ENCODE results near the gene SNAI1. TPM values are rescaled to one million over a fixed set of nuclear protein-coding genes. Genes with fewer than 3 reads are reported as not detected.
A peak's percentile ranks its signal among the peaks of the same experiment; 100 is the strongest.
"Not testable (repeated sequence)": the region's sequence is repeated elsewhere in the genome, so short reads cannot be mapped to it uniquely, and the experiment has no call there.

SNAI1 gene
- total RNA-seq, 3 donors from 2014 or later: 0.78 to 4.5 (median 0.96) TPM

DNA sequence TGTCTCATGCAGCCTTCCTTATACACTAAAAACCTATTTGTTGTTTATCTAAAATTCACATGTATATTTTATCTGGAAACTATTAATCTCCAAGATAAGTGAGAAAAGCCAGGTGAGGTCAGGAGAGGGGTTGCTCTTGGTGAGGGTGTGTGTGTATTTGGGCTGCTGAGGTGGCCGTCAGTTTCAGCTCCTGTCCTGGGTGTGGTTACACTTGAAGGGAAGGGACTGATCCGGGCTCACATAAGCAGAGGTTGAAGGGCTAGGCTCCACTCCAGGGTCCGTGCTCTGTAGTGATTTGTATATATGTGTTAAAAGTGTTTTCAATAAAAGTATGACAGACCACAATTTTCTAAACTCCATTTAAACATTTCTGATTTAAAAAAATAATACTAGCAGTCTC is 13.5 kb upstream of the SNAI1 start:
- DNase-seq: no peak
- H3K36me3 ChIP-seq (ENCODE audit: low read depth): no peaks in the 10 kb centered on the region
- intact Hi-C loops (cut with DNase I, micrococcal nuclease): no loop called here
- no peak for TF ChIP-seq CTCF (IDR thresholded peaks at IDR 0.05)
- H3K4me1 ChIP-seq (ENCODE audit: low read depth): peaks cover 15% of the 10 kb centered on the region
- ATAC-seq: peak; percentile 69
- no peak overlapping the region for H3K4me3 ChIP-seq
- H3K9me3 ChIP-seq: no peaks in the 10 kb centered on the region

- Histone ChIP-seq H3K9me3 (no peaks in the 10 kb centered on the region), H3K36me3 (ENCODE audit: low read depth) (no peaks in the 10 kb centered on the region), H3K4me1 (ENCODE audit: low read depth) (peaks cover 15% of the 10 kb centered on the region), H3K4me3 (no peak overlapping the region)
- intact Hi-C loops (cut with DNase I, micrococcal nuclease): no loop called here
- no peak for DNase-seq
- TF ChIP-seq CTCF (IDR thresholded peaks at IDR 0.05): no peak
- ATAC-seq: peak; percentile 61
Measured at GRCh38 chr20:49969946-49970345, 12.8 kb upstream of the SNAI1 start.

GRCh38 chr20:49970498-49970897 is 12.3 kb upstream of the SNAI1 start:
- intact Hi-C loops (cut with DNase I, micrococcal nuclease): no loop called here
- no peak for TF ChIP-seq CTCF (IDR thresholded peaks at IDR 0.05)

GRCh38 chr20:49973981-49974380 is 8.8 kb upstream of the SNAI1 start:
- Histone ChIP-seq H3K4me1 (ENCODE audit: low read depth) (peaks cover 12% of the 10 kb centered on the region), H3K9me3 (no peaks in the 10 kb centered on the region), H3K36me3 (ENCODE audit: low read depth) (no peaks in the 10 kb centered on the region), H3K4me3 (no peak overlapping the region)
- intact Hi-C loops (cut with DNase I, micrococcal nuclease): no loop called here
- no peak for TF ChIP-seq CTCF (IDR thresholded peaks at IDR 0.05)
- DNase-seq: no peak
- ATAC-seq: no peak

More at GRCh38 chr20:49970498-49970897, 12.3 kb upstream of the SNAI1 start:
- Histone ChIP-seq H3K4me3 (no peak overlapping the region), H3K36me3 (ENCODE audit: low read depth) (no peaks in the 10 kb centered on the region), H3K9me3 (no peaks in the 10 kb centered on the region), H3K4me1 (ENCODE audit: low read depth) (peaks cover 15% of the 10 kb centered on the region)
- ATAC-seq (no peak), DNase-seq (no peak)

DNA sequence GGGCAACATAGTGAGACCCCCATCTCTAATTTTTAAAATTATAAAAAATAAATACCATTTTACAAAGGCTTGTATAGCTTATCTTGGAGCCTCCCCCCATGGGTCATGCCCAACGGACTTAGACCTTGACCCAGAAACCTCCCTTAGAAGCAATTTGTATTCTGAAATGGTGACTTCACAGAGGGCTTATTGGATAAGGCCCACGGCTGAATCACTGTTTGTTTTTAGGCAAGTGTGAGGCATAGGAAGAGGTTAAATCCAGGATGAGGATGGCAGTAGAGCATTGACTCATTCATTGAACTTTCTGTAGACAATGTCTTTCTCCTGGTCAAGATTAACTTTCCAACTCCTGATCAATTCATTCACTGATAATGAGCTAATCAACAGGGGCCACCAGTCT is 6.2 kb upstream of the SNAI1 start:
- Histone ChIP-seq H3K4me1 (ENCODE audit: low read depth) (peaks cover 7% of the 10 kb centered on the region), H3K4me3 (no peak overlapping the region), H3K9me3 (no peaks in the 10 kb centered on the region), H3K36me3 (ENCODE audit: low read depth) (no peaks in the 10 kb centered on the region)
- intact Hi-C loops (cut with DNase I, micrococcal nuclease): loop anchor here in 1 of 2 donors (5.0 kb wide), 1 partner anchor 201 kb away; no protein-coding TSS in a partner anchor
- no peak for TF ChIP-seq CTCF (IDR thresholded peaks at IDR 0.05)
- ATAC-seq (peak; percentile 33), DNase-seq (no peak)

DNA sequence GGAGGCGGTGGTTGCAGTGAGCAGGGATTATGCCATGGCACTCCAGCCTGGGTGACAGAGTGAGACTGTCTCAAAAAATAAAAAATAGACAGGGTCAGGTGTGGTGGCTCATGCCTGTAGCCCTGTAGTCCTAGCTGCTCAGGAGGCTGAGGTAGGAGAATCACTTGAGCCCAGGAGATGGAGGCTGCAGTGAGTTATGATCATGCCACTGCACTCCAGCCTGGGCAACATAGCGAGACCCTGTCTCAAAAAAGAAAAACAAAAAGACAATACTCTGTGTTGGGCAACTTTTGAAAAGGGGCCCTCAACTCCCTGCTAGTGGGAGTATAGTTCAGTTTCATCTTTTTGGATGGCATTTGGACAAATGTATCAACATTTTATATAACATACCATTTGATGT is 5.0 kb upstream of the SNAI1 start:
- H3K4me3 ChIP-seq; DNase-seq; ATAC-seq; H3K36me3 ChIP-seq (ENCODE audit: low read depth); H3K9me3 ChIP-seq: not testable (repeated sequence)
- peaks cover 17% of the 10 kb centered on the region for H3K4me1 ChIP-seq (ENCODE audit: low read depth)
- intact Hi-C loops (cut with DNase I, micrococcal nuclease): loop anchor here in 1 of 2 donors (5.0 kb wide), 1 partner anchor 200 kb away; no protein-coding TSS in a partner anchor
